ENCODE measurements around the gene MMP14.

MMP14 gene

GRCh38 chr14:22794551-22794951, 41.8 kb upstream of the MMP14 start:
- Histone ChIP-seq H3K4me3 (no peak overlapping the region), H3K9me3 (no peaks in the 10 kb centered on the region), H3K4me1 (no peaks in the 10 kb centered on the region), H3K27ac (no peak overlapping the region), H3K36me3 (no peaks in the 10 kb centered on the region), H3K27me3 (no peaks in the 10 kb centered on the region)
- TF ChIP-seq, protein P1, sequence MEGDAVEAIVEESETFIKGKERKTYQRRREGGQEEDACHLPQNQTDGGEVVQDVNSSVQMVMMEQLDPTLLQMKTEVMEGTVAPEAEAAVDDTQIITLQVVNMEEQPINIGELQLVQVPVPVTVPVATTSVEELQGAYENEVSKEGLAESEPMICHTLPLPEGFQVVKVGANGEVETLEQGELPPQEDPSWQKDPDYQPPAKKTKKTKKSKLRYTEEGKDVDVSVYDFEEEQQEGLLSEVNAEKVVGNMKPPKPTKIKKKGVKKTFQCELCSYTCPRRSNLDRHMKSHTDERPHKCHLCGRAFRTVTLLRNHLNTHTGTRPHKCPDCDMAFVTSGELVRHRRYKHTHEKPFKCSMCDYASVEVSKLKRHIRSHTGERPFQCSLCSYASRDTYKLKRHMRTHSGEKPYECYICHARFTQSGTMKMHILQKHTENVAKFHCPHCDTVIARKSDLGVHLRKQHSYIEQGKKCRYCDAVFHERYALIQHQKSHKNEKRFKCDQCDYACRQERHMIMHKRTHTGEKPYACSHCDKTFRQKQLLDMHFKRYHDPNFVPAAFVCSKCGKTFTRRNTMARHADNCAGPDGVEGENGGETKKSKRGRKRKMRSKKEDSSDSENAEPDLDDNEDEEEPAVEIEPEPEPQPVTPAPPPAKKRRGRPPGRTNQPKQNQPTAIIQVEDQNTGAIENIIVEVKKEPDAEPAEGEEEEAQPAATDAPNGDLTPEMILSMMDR (IDR thresholded peaks at IDR 0.05): no peak
- DNase-seq: no peak
- intact Hi-C loops (cut with DNase I; ENCODE audit: low total_unique reads): no loop called here

DNA sequence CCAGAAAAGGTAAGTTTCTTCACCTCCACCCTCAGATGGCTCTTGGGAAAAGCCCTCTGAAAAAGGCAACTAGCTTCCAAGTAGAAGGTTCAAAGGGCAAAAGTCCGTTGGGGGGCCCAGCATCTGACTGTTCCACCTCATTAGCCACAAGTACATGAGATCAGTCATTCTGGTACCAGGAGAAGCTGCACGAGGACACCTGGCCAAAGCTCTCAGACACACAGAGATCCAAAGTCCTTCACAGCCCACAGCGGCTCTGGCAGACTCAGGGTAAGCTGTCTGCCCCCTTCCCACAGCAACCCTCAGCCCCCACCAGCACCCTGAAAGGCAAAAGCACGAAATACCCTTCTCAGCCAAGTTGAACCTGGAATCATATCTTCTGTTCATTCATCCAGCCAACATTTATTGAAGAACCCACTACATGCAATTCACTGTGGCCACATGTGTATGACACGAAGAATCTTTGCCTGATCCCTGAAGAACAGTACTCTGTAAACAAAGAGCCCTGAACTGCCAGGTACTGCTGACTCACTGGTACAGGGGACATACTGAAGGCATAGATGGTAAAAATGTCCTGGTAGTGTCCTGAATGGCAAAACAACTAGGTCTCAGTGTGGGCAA, 40.2 kb upstream of the MMP14 start:
- no peaks in the 10 kb centered on the region for H3K4me1 ChIP-seq
- H3K9me3 ChIP-seq: no peaks in the 10 kb centered on the region
- no peaks in the 10 kb centered on the region for H3K36me3 ChIP-seq
- H3K27ac ChIP-seq: no peak overlapping the region
- TF ChIP-seq, protein P1 (IDR thresholded peaks at IDR 0.05): no peak
- no peak for DNase-seq
- H3K4me3 ChIP-seq: no peak overlapping the region
- intact Hi-C loops (cut with DNase I; ENCODE audit: low total_unique reads): no loop called here
- H3K27me3 ChIP-seq: no peaks in the 10 kb centered on the region

DNA sequence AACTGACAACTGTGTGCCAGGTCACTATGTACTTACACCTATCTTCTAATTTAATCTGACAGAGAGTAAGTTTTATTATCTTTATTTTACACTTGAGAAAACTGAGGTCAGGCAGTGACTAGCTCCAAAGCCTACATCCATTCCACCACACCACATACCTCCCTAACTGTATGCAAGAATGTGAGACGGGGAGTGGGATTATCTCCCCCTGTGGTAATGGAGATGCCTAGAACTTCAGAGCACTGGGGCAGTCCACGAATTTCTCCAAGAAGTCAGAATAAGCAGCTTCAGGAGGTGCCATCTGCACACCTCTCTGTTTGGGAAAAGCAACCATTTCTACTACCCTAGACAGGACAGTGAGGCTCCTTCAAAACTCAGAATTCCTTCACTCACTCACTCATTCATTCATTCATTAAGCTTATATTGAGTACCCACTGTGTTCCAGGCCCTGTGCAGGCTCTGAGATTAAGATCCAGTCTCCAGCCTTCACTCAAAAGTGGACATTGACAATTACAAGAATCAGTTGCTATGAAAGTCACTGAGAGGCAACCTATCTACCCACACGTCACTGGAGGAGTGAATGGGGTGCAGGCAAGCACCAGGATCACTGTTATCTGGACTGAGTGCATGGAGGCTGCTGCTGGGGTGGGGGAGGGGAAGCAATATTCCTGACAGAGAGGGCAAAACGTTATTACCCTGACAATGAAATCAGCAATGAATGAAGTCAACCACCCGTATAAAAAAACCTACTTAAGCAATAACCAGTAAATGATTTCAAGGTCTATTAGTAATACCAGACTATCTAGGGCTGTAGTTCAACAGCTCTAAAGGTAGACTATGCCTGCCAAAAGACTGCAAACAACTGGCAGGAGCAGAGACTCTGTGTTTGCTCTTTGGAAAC, 39.1 kb upstream of the MMP14 start:
- H3K4me1 ChIP-seq: no peaks in the 10 kb centered on the region
- H3K36me3 ChIP-seq: no peaks in the 10 kb centered on the region
- H3K4me3 ChIP-seq: no peak overlapping the region
- no peaks in the 10 kb centered on the region for H3K9me3 ChIP-seq
- H3K27me3 ChIP-seq: no peaks in the 10 kb centered on the region
- intact Hi-C loops (cut with DNase I; ENCODE audit: low total_unique reads): no loop called here
- no peak overlapping the region for H3K27ac ChIP-seq
- no peak for DNase-seq
- TF ChIP-seq, protein P1 (IDR thresholded peaks at IDR 0.05): no peak

GRCh38 chr14:22798528-22798927, 37.9 kb upstream of the MMP14 start:
- intact Hi-C loops (cut with DNase I; ENCODE audit: low total_unique reads): no loop called here
- no peak for DNase-seq
- no peaks in the 10 kb centered on the region for H3K4me1 ChIP-seq
- H3K4me3 ChIP-seq: no peak overlapping the region
- H3K9me3 ChIP-seq: no peaks in the 10 kb centered on the region
- no peaks in the 10 kb centered on the region for H3K27me3 ChIP-seq
- no peaks in the 10 kb centered on the region for H3K36me3 ChIP-seq
- no peak overlapping the region for H3K27ac ChIP-seq
- TF ChIP-seq, protein P1 (IDR thresholded peaks at IDR 0.05): no peak

- no peak overlapping the region for H3K27ac ChIP-seq
- H3K9me3 ChIP-seq: no peaks in the 10 kb centered on the region
- H3K27me3 ChIP-seq: no peaks in the 10 kb centered on the region
- no peaks in the 10 kb centered on the region for H3K4me1 ChIP-seq
- H3K36me3 ChIP-seq: no peaks in the 10 kb centered on the region
- no peak for DNase-seq
- TF ChIP-seq, protein P1 (IDR thresholded peaks at IDR 0.05): no peak
- no peak overlapping the region for H3K4me3 ChIP-seq
- intact Hi-C loops (cut with DNase I; ENCODE audit: low total_unique reads): no loop called here
These were observed 36.0 kb upstream of the MMP14 start for GRCh38 chr14:22800346-22800745.
